ENCODE data around the gene SASH1. TPM values are rescaled to one million over a fixed set of nuclear protein-coding genes. Genes with fewer than 3 reads are reported as not detected.

Gene SASH1
- total and polyA plus RNA-seq, 2 of the 8 experiments (the other 6 are each of a cell fraction or from before 2014, with no cell fraction given), result 6.0 to 20.2 TPM

DNA sequence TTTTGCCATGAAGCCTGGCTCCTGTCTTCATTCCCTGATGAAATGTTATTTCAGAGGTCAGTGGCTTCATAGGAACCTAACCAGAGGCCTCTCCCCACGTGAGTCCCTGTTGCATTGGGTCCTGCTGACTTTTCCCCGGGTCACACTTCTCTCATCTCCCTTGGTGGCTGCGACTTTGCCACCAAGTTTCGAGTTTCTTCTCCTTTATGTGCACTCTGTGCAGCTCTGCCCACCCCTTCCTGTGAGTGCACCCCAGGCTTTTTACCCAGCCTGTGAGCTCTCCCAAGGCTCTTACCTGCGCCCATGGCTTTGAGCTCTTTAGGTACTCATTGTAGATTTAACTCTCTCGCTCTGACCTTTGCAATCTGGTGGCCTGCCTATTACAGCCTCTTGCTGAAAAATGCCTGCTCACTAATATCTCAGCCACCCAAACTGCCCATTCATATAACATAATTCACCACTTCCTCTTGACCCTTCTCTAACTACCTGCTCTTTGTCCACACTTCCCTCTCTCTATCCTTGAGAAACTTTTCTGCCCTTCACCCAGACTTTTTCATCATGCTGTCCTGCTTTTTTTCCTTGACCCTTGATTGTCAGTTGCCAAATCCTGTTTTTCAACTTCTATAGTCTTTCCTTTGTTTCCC, 105.9 kb downstream of the SASH1 start:
- Histone ChIP-seq H3K27me3 (replicated peaks in 1 of 4; ENCODE audit: control insufficient read depth in 3 of 4, extremely low read depth in 1 of 4, insufficient read depth in 3 of 4, low read length in 3 of 4) (no peaks in the 10 kb centered on the region), H3K27ac (ENCODE audit: low read depth, low read length) (no peak overlapping the region), H2BK12ac (ENCODE audit: low read depth, low read length) (no peak overlapping the region), H2BK20ac (ENCODE audit: low read length) (no peak overlapping the region), H2AFZ (ENCODE audit: low read length) (no peak overlapping the region), H3K18ac (ENCODE audit: extremely low read depth, low read length) (no peak overlapping the region), H3K36me3 (ENCODE audit: control insufficient read depth in 2 of 4, insufficient read depth in 4 of 4, low read length in 3 of 4) (no peaks in the 10 kb centered on the region; a peak in 1 of 8 replicates), H4K5ac (ENCODE audit: insufficient read length, low read depth, low read length) (no peak overlapping the region), H3K9ac (replicated peaks in 1 of 4; ENCODE audit: extremely low read depth in 1 of 4, low read depth in 3 of 4, low read length in 3 of 4) (no peak overlapping the region), H3K4me1 (replicated peaks in 1 of 4; ENCODE audit: control insufficient read depth in 3 of 4, insufficient read depth in 4 of 4, low read length in 3 of 4) (peaks cover 0 to 19% (median 8%) of the 10 kb centered on the region in 4 experiments; a peak in 6 of 7 replicates), H4K8ac (ENCODE audit: extremely low read depth, insufficient read depth, low read length) (no peak overlapping the region), H2BK120ac (replicated peaks; ENCODE audit: low read depth, low read length) (no peak overlapping the region), H3K4me3 (ENCODE audit: extremely low read depth in 1 of 4, insufficient read depth in 2 of 4, low read depth in 3 of 4, low read length in 4 of 4) (no peak overlapping the region), H3K79me2 (ENCODE audit: control insufficient read depth in 1 of 2, insufficient read depth in 2 of 2, low read length in 2 of 2) (0 out of 4 replicates have a peak, but pooled peaks cover 0 to 4% of the 10 kb centered on the region in 2 experiments), H2BK5ac (ENCODE audit: low read depth, low read length) (no peak overlapping the region), H4K91ac (replicated peaks; ENCODE audit: insufficient read length, low read length) (no peak overlapping the region), H3K4me2 (ENCODE audit: insufficient read depth in 1 of 2, low read depth in 2 of 2, low read length in 2 of 2) (no peak overlapping the region), H3K23me2 (ENCODE audit: low read depth, low read length) (0 out of 2 replicates have a peak, but pooled peaks cover 2% of the 10 kb centered on the region), H3K14ac (ENCODE audit: insufficient read length) (no peak overlapping the region), H3K79me1 (ENCODE audit: low read depth, low read length) (peaks cover 3% of the 10 kb centered on the region; the same call in 1 of the 2 replicates), H4K20me1 (replicated peaks in 1 of 2; ENCODE audit: control insufficient read depth in 1 of 2, insufficient read depth in 2 of 2, low read length in 2 of 2) (peaks cover 0 to 3% of the 10 kb centered on the region in 2 experiments), H3K23ac (ENCODE audit: insufficient read length) (no peak overlapping the region), H2BK15ac (ENCODE audit: low read length) (0 out of 2 replicates have a peak overlapping the region, but pooled peaks have one; percentile 38), H3K9me3 (ENCODE audit: insufficient read depth in 2 of 2, low read depth in 1 of 2, low read length in 1 of 2) (no peaks in the 10 kb centered on the region), H3K56ac (replicated peaks; ENCODE audit: insufficient read length, low read depth, low read length) (no peak overlapping the region), H3K4ac (replicated peaks; ENCODE audit: insufficient read length, low read depth, low read length) (no peak overlapping the region), H2AK5ac (ENCODE audit: low read depth, low read length) (no peak overlapping the region)
- 89% methylated on average over 6 of the region's 6 CpGs; no CpG with 5 or more reads in 1 of the 2 experiments for WGBS, 2 experiments (ENCODE audit: extremely low coverage in 1 of 2, insufficient coverage in 1 of 2, insufficient read length in 1 of 2, insufficient replicate concordance in 2 of 2, low coverage in 1 of 2, low lambda C conversion rate in 2 of 2, missing lambda C conversion rate in 1 of 2)
- ChIA-PET POLR2A (ENCODE audit: partially characterized antibody) (no interaction called here), CTCF (ENCODE audit: partially characterized antibody) (interaction anchor here (1.3 kb wide), 1 partner anchor 20 kb away, joined by 4 read pairs; no protein-coding TSS in a partner anchor)
- no peak for DNase-seq (ENCODE audit: low read depth in 1 of 2, low spot score in 2 of 2)
- FAIRE-seq, result no peak
- TF ChIP-seq SUZ12 (IDR thresholded peaks at IDR 0.05; ENCODE audit: low read length) (no peak), YY1 (IDR thresholded peaks at IDR 0.05; ENCODE audit: low read depth, low read length) (no peak), TCF12 (IDR thresholded peaks at IDR 0.05; ENCODE audit: low read depth, low read length) (no peak), RAD21 (IDR thresholded peaks at IDR 0.05 in 1 of 2, conservative IDR thresholded peaks at IDR 0.05 in 1 of 2; ENCODE audit: low read depth in 2 of 2, low read length in 2 of 2) (no peak), HDAC2 (IDR thresholded peaks at IDR 0.05; ENCODE audit: borderline replicate concordance in 1 of 2, low read depth in 2 of 2, low read length in 2 of 2) (no peak), RNF2 (IDR thresholded peaks at IDR 0.05; ENCODE audit: borderline replicate concordance, low read depth, low read length, missing control alignments, poor library complexity, severe bottlenecking) (no peak)
- TF ChIP-seq, protein P1, sequence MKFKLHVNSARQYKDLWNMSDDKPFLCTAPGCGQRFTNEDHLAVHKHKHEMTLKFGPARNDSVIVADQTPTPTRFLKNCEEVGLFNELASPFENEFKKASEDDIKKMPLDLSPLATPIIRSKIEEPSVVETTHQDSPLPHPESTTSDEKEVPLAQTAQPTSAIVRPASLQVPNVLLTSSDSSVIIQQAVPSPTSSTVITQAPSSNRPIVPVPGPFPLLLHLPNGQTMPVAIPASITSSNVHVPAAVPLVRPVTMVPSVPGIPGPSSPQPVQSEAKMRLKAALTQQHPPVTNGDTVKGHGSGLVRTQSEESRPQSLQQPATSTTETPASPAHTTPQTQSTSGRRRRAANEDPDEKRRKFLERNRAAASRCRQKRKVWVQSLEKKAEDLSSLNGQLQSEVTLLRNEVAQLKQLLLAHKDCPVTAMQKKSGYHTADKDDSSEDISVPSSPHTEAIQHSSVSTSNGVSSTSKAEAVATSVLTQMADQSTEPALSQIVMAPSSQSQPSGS (IDR thresholded peaks at IDR 0.05; ENCODE audit: low read length), result no peak

Data from H1 (cell line).